Mucosa of stomach (tissue), 1 donor: ENCODE measurements around the gene SNRNP200.
"Not testable (repeated sequence)": the region's sequence is repeated elsewhere in the genome, so short reads cannot be mapped to it uniquely, and the experiment has no call there.

ENCODE experiments used
- H3K27me3 ChIP-seq: one replicate; pipeline ENCODE4 v1.7.0; 2013; ENCODE audit warnings: mild to moderate bottlenecking, low read length; ENCODE audit not compliant: control insufficient read depth, insufficient read depth
- H3K36me3 ChIP-seq: one replicate; pipeline ENCODE4 v1.7.0; 2013; ENCODE audit warnings: low read length; ENCODE audit not compliant: control insufficient read depth, insufficient read depth
- H3K4me1 ChIP-seq: one replicate; pipeline ENCODE4 v1.7.0; 2013; ENCODE audit warnings: mild to moderate bottlenecking, low read length; ENCODE audit not compliant: control insufficient read depth, insufficient read depth
- H3K4me3 ChIP-seq: one replicate; pipeline ENCODE4 v1.7.0; 2013; ENCODE audit warnings: low read length
- H3K9ac ChIP-seq: one replicate; pipeline ENCODE4 v1.7.0; 2013; ENCODE audit warnings: mild to moderate bottlenecking, low read length, moderate library complexity
- H3K9me3 ChIP-seq: one replicate; pipeline ENCODE4 v1.7.0; 2013; ENCODE audit warnings: mild to moderate bottlenecking, low read length, moderate library complexity; ENCODE audit not compliant: control insufficient read depth
- donor health status: Pancreatic carcinoma.

The SNRNP200 gene

GRCh38 chr2:96301865-96302264 is 3.5 kb downstream of the SNRNP200 start:
- Histone ChIP-seq H3K4me3 (no peak overlapping the region), H3K9ac (no peak overlapping the region), H3K4me1 (peaks cover 11% of the 10 kb centered on the region), H3K27me3 (no peaks in the 10 kb centered on the region), H3K9me3 (no peaks in the 10 kb centered on the region), H3K36me3 (peaks cover 20% of the 10 kb centered on the region)

- Histone ChIP-seq H3K9me3 (no peaks in the 10 kb centered on the region), H3K27me3 (no peaks in the 10 kb centered on the region), H3K4me3 (no peak overlapping the region), H3K9ac (no peak overlapping the region), H3K4me1 (no peaks in the 10 kb centered on the region), H3K36me3 (peaks cover 31% of the 10 kb centered on the region)
These were observed 8.4 kb downstream of the SNRNP200 start for GRCh38 chr2:96296925-96297324.

GRCh38 chr2:96294271-96294670 is 11.1 kb downstream of the SNRNP200 start:
- H3K4me1 ChIP-seq, H3K4me3 ChIP-seq, H3K9ac ChIP-seq, H3K27me3 ChIP-seq, H3K9me3 ChIP-seq: not testable (repeated sequence)
- peaks cover 48% of the 10 kb centered on the region for H3K36me3 ChIP-seq

- H3K27me3 ChIP-seq = no peaks in the 10 kb centered on the region
- no peaks in the 10 kb centered on the region for H3K9me3 ChIP-seq
- no peak overlapping the region for H3K4me3 ChIP-seq
- no peak overlapping the region for H3K9ac ChIP-seq
- H3K36me3 ChIP-seq = peaks cover 38% of the 10 kb centered on the region
- no peaks in the 10 kb centered on the region for H3K4me1 ChIP-seq
These were observed 13.6 kb downstream of the SNRNP200 start for GRCh38 chr2:96291751-96292150.

- Histone ChIP-seq H3K9me3 (no peaks in the 10 kb centered on the region), H3K4me3 (no peak overlapping the region), H3K4me1 (no peaks in the 10 kb centered on the region), H3K27me3 (no peaks in the 10 kb centered on the region), H3K36me3 (peaks cover 39% of the 10 kb centered on the region), H3K9ac (no peak overlapping the region)
These were observed 18.0 kb downstream of the SNRNP200 start for GRCh38 chr2:96287273-96287856.

GRCh38 chr2:96276787-96277499 is 28.4 kb downstream of the SNRNP200 start:
- Histone ChIP-seq H3K36me3 (peaks cover 21% of the 10 kb centered on the region), H3K27me3 (no peaks in the 10 kb centered on the region), H3K4me3 (no peak overlapping the region), H3K9ac (no peak overlapping the region), H3K4me1 (no peaks in the 10 kb centered on the region), H3K9me3 (no peaks in the 10 kb centered on the region)

- Histone ChIP-seq H3K36me3 (peaks cover 21% of the 10 kb centered on the region), H3K27me3 (no peaks in the 10 kb centered on the region), H3K4me3 (no peak overlapping the region)
These were observed 30.8 kb downstream of the SNRNP200 start for GRCh38 chr2:96274355-96275056.

GRCh38 chr2:96273763-96274162 is 31.6 kb downstream of the SNRNP200 start:
- H3K9ac ChIP-seq = no peak overlapping the region
- peaks cover 24% of the 10 kb centered on the region for H3K36me3 ChIP-seq

More at GRCh38 chr2:96274355-96275056, 30.8 kb downstream of the SNRNP200 start:
- no peaks in the 10 kb centered on the region for H3K4me1 ChIP-seq
- no peak overlapping the region for H3K9ac ChIP-seq
- no peaks in the 10 kb centered on the region for H3K9me3 ChIP-seq

GRCh38 chr2:96271995-96272394 is 33.4 kb downstream of the SNRNP200 start:
- H3K9me3 ChIP-seq = no peaks in the 10 kb centered on the region
- no peak overlapping the region for H3K4me3 ChIP-seq
- H3K27me3 ChIP-seq = no peaks in the 10 kb centered on the region
- peaks cover 6% of the 10 kb centered on the region for H3K4me1 ChIP-seq
- no peak overlapping the region for H3K9ac ChIP-seq
- peaks cover 8% of the 10 kb centered on the region for H3K36me3 ChIP-seq

More at GRCh38 chr2:96273763-96274162, 31.6 kb downstream of the SNRNP200 start:
- no peaks in the 10 kb centered on the region for H3K27me3 ChIP-seq
- H3K4me1 ChIP-seq = no peaks in the 10 kb centered on the region
- no peak overlapping the region for H3K4me3 ChIP-seq
- no peaks in the 10 kb centered on the region for H3K9me3 ChIP-seq

- Histone ChIP-seq H3K36me3 (peaks cover 8% of the 10 kb centered on the region), H3K9ac (peak overlapping the region; percentile 78), H3K9me3 (no peaks in the 10 kb centered on the region), H3K27me3 (no peaks in the 10 kb centered on the region), H3K4me3 (no peak overlapping the region), H3K4me1 (peaks cover 23% of the 10 kb centered on the region)
These were observed 38.0 kb downstream of the SNRNP200 start for GRCh38 chr2:96267159-96267971.

GRCh38 chr2:96265840-96266679 is 39.3 kb downstream of the SNRNP200 start, which contains the start of the genes CIAO1 and TMEM127:
TSS of gene CIAO1 (plus strand) at chr2:96266225. CDS start at chr2:96266351, 126 bp downstream.
TSS of gene TMEM127 (minus strand) at chr2:96265997. CDS start at chr2:96265381, 616 bp downstream.
- peaks cover 8% of the 10 kb centered on the region for H3K36me3 ChIP-seq
- H3K4me1 ChIP-seq = peaks cover 36% of the 10 kb centered on the region

More at GRCh38 chr2:96265840-96266679, 39.3 kb downstream of the SNRNP200 start, which contains the start of the genes CIAO1 and TMEM127:
- Histone ChIP-seq H3K27me3 (no peaks in the 10 kb centered on the region), H3K9me3 (no peaks in the 10 kb centered on the region), H3K9ac (peak within 1 kb of the TSS; percentile 93), H3K4me3 (peak within 1 kb of the TSS; percentile 74)
